Gastroesophageal sphincter (tissue), 3 donors: Measurements from ENCODE around the gene GNG12.

Experiments
- EP300 ChIP-seq: sonication (generic); formaldehyde crosslinking; IDR thresholded peaks from one replicate; pipeline ENCODE4 v1.6.1; 2017; ENCODE audit warnings: antibody characterized with exemption, mild to moderate bottlenecking
- POLR2A ChIP-seq, 2 donors: fragments of 450-650 bp; IDR thresholded peaks; one replicate each; pipeline ENCODE4 v1.6.1; 2017; ENCODE audit warnings: antibody characterized with exemption in 2 of 2, mild to moderate bottlenecking in 2 of 2, moderate library complexity in 1 of 2
- POLR2AphosphoS5 ChIP-seq: sonication (generic); formaldehyde crosslinking; IDR thresholded peaks from one replicate; pipeline ENCODE4 v1.6.1; 2017; ENCODE audit warnings: antibody characterized with exemption
- TF ChIP-seq, protein P1 (sequence below), 4 experiments: fragments of 200-600 bp in 2 of 4; fragments of 450-650 bp in 2 of 4; sonication (generic) in 1 of 4; IDR thresholded peaks; one replicate each; pipeline ENCODE4 v1.5.1; 2017 to 2019; ENCODE audit warnings: antibody characterized with exemption in 4 of 4, mild to moderate bottlenecking in 2 of 4, moderate library complexity in 2 of 4

DNA sequence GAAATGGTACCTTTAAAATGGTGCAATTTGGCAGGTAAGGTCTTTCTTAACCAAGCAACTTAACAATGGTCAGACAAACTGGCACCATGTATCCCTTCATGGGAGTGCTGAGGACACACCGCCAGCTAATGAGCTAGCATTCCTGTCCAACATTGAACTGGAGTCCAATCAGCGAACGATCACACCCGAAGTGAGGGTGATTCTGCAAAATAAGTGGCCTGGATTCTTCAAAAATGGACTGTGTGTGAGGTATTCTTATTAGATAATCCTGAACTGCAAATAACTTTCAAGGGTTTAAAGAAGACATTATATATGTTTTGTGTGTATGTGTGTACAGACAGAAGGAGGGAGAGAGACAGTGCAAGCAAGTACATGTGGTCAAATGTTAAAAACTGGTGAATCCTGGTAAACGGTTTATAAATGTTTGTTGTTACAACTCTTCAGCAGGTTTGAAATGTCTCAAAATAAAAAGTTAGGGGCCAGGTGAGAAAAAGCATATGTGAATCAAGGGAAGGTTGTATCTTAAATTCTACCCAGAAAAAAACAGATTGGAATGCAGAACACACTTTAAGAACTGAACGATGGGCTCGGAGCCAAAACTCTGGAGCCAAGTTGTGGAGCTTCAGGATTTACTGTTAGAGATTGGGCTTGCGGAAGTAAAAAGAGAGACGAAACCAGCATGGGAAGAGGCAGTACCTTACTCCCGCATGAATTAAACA, 127.4 kb downstream of the GNG12 start:
- TF ChIP-seq EP300 = no peak
- TF ChIP-seq, protein P1, sequence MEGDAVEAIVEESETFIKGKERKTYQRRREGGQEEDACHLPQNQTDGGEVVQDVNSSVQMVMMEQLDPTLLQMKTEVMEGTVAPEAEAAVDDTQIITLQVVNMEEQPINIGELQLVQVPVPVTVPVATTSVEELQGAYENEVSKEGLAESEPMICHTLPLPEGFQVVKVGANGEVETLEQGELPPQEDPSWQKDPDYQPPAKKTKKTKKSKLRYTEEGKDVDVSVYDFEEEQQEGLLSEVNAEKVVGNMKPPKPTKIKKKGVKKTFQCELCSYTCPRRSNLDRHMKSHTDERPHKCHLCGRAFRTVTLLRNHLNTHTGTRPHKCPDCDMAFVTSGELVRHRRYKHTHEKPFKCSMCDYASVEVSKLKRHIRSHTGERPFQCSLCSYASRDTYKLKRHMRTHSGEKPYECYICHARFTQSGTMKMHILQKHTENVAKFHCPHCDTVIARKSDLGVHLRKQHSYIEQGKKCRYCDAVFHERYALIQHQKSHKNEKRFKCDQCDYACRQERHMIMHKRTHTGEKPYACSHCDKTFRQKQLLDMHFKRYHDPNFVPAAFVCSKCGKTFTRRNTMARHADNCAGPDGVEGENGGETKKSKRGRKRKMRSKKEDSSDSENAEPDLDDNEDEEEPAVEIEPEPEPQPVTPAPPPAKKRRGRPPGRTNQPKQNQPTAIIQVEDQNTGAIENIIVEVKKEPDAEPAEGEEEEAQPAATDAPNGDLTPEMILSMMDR (IDR thresholded peaks at IDR 0.05) = no peak
- TF ChIP-seq POLR2A (IDR thresholded peaks at IDR 0.05) = no peak
- TF ChIP-seq POLR2AphosphoS5 = no peak
